ENCODE data around the gene GFI1.

The GFI1 gene

GRCh38 chr1:92466683-92467352 lies 19.9 kb downstream of the GFI1 start:
- H3K36me3 ChIP-seq, result no peaks in the 10 kb centered on the region
- no peak overlapping the region for H3K4me3 ChIP-seq (ENCODE audit: low read depth, low read length)
- H3K27me3 ChIP-seq (ENCODE audit: insufficient read depth, low read depth, severe bottlenecking), result no peaks in the 10 kb centered on the region
- H3K9me3 ChIP-seq (ENCODE audit: severe bottlenecking), result no peaks in the 10 kb centered on the region
- no peak for DNase-seq
- TF ChIP-seq CTCF (IDR thresholded peaks at IDR 0.05; ENCODE audit: low read depth, low read length), result no peak
- H3K27ac ChIP-seq, result no peak overlapping the region

- no peak for TF ChIP-seq CTCF (IDR thresholded peaks at IDR 0.05; ENCODE audit: low read depth, low read length)
- DNase-seq, result no peak
- Histone ChIP-seq H3K27ac (no peak overlapping the region), H3K36me3 (no peaks in the 10 kb centered on the region), H3K4me3 (ENCODE audit: low read depth, low read length) (no peak overlapping the region), H3K27me3 (ENCODE audit: insufficient read depth, low read depth, severe bottlenecking) (no peaks in the 10 kb centered on the region), H3K9me3 (ENCODE audit: severe bottlenecking) (no peaks in the 10 kb centered on the region)
Measured at GRCh38 chr1:92465256-92465647, 21.5 kb downstream of the GFI1 start.

GRCh38 chr1:92464588-92465255 lies 22.0 kb downstream of the GFI1 start:
- Histone ChIP-seq H3K4me3 (ENCODE audit: low read depth, low read length) (no peak overlapping the region), H3K36me3 (no peaks in the 10 kb centered on the region), H3K27me3 (ENCODE audit: insufficient read depth, low read depth, severe bottlenecking) (no peaks in the 10 kb centered on the region), H3K9me3 (ENCODE audit: severe bottlenecking) (no peaks in the 10 kb centered on the region), H3K27ac (no peak overlapping the region)
- no peak for DNase-seq
- TF ChIP-seq CTCF (IDR thresholded peaks at IDR 0.05; ENCODE audit: low read depth, low read length), result no peak

- no peaks in the 10 kb centered on the region for H3K27me3 ChIP-seq (ENCODE audit: insufficient read depth, low read depth, severe bottlenecking)
- no peak for TF ChIP-seq CTCF (IDR thresholded peaks at IDR 0.05; ENCODE audit: low read depth, low read length)
- no peak for DNase-seq
- H3K4me3 ChIP-seq (ENCODE audit: low read depth, low read length), result no peak overlapping the region
- H3K27ac ChIP-seq, result no peak overlapping the region
- H3K36me3 ChIP-seq, result no peaks in the 10 kb centered on the region
- no peaks in the 10 kb centered on the region for H3K9me3 ChIP-seq (ENCODE audit: severe bottlenecking)
Measured at GRCh38 chr1:92461364-92462097, 25.2 kb downstream of the GFI1 start.

- no peaks in the 10 kb centered on the region for H3K27me3 ChIP-seq (ENCODE audit: insufficient read depth, low read depth, severe bottlenecking)
- DNase-seq, result no peak
- no peak overlapping the region for H3K27ac ChIP-seq
- TF ChIP-seq CTCF (IDR thresholded peaks at IDR 0.05; ENCODE audit: low read depth, low read length), result no peak
- no peak overlapping the region for H3K4me3 ChIP-seq (ENCODE audit: low read depth, low read length)
- H3K36me3 ChIP-seq, result no peaks in the 10 kb centered on the region
- no peaks in the 10 kb centered on the region for H3K9me3 ChIP-seq (ENCODE audit: severe bottlenecking)
Measured at GRCh38 chr1:92459871-92460320, 26.8 kb downstream of the GFI1 start.

Measured in WERI-Rb-1 (cell line).